ENCODE data around the gene POLR2C. TPM values are rescaled to one million over a fixed set of nuclear protein-coding genes. Genes with fewer than 3 reads are reported as not detected.

Gene POLR2C
- total RNA-seq, 1 donor from 2014 or later, result 76.0 TPM

DNA sequence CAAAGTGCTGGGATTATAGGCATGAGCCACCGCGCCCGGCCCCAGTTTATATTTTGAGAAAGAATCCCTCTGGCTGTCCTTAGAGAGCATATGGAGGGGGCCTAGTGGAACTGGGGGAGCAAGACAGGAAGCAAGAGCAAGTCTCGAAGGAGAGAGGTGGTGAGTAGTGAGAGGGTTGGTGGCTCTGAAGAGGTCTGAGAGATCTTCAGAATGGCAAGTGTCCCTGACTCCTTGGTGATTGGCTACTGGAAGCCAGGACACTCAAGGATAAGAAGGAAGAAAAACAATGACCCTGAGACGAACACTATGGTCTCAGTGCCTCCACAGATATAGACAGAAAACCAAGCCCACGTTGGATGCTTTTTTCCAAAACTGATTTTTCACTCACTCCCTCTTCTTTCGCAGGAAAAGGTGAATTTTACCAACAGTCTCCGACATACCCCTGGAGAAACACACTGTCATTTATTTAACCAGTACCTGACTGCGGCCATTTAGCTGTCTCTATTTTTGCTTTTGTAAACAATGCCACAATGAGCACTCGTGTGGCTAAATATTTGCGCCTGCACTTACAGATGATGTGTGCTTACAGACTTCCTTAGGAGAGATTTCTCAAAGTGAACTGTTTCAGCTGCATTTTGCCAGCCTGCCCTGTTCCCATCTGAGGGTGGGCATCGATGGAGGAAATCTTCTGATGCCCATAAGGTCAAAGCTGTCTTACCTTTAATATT is 39.7 kb downstream of the POLR2C start:
- Histone ChIP-seq H3K4me1 (peaks cover 21% of the 10 kb centered on the region), H3K27me3 (ENCODE audit: low read depth) (no peaks in the 10 kb centered on the region), H3K27ac (no peak overlapping the region), H3K36me3 (no peaks in the 10 kb centered on the region), H3K4me3 (no peak overlapping the region), H3K9me3 (no peaks in the 10 kb centered on the region)
- DNase-seq (no peak), ATAC-seq (peak; percentile 77 to 90)
- intact Hi-C loops (cut with DNase I), result no loop called here
- TF ChIP-seq, protein P1, sequence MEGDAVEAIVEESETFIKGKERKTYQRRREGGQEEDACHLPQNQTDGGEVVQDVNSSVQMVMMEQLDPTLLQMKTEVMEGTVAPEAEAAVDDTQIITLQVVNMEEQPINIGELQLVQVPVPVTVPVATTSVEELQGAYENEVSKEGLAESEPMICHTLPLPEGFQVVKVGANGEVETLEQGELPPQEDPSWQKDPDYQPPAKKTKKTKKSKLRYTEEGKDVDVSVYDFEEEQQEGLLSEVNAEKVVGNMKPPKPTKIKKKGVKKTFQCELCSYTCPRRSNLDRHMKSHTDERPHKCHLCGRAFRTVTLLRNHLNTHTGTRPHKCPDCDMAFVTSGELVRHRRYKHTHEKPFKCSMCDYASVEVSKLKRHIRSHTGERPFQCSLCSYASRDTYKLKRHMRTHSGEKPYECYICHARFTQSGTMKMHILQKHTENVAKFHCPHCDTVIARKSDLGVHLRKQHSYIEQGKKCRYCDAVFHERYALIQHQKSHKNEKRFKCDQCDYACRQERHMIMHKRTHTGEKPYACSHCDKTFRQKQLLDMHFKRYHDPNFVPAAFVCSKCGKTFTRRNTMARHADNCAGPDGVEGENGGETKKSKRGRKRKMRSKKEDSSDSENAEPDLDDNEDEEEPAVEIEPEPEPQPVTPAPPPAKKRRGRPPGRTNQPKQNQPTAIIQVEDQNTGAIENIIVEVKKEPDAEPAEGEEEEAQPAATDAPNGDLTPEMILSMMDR (IDR thresholded peaks at IDR 0.05), result no peak

DNA sequence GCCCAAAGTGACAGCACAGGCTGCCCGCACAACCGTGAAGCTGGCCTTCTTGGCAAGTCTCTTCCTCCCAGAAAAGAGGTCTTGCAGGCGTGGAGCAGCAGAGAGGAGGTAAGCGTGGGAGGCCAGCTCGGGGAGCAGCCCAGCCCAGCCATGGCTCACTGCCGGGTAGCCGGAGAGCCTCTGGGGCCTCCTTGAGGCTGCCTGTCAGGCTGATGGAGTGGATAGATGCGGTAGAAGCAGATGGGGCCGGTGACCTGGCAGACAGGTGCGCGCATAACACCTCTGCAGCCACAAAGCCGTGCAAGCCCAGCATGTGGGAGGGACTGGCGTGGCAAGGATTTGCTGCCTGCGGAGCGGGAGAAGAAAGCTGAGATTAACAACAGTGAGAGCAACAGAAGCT is 40.9 kb downstream of the POLR2C start:
- intact Hi-C loops (cut with DNase I), result no loop called here
- TF ChIP-seq, protein P1 (IDR thresholded peaks at IDR 0.05), result no peak
- H3K27ac ChIP-seq, result no peak overlapping the region
- ATAC-seq (peak; percentile 15 to 28), DNase-seq (no peak)
- H3K9me3 ChIP-seq, result no peaks in the 10 kb centered on the region
- peaks cover 21% of the 10 kb centered on the region for H3K4me1 ChIP-seq
- H3K36me3 ChIP-seq, result no peaks in the 10 kb centered on the region
- H3K4me3 ChIP-seq, result no peak overlapping the region
- no peaks in the 10 kb centered on the region for H3K27me3 ChIP-seq (ENCODE audit: low read depth)

DNA sequence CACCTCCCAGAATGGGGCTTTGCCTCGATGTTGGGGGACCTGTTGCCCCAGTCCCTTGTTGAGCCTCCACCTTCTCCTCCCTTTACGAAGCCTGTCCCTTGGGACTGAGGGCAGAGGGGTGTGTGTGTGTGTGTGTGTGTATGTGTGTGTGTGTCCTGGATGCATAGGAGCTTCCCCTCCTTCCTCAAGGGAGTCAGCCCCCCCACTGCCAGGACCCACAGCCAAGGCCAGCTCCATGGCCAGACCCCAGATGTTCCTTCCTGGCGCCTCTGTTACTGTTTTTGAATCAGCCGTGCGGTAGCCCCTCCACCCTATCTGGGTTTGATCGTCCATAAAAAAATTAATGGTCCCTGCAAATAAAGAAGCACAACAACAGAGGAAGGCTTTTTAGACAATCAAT is 41.5 kb downstream of the POLR2C start:
- DNase-seq (no peak), ATAC-seq (no peak)
- H3K4me3 ChIP-seq, result no peak overlapping the region
- H3K27me3 ChIP-seq (ENCODE audit: low read depth), result no peaks in the 10 kb centered on the region
- TF ChIP-seq, protein P1 (IDR thresholded peaks at IDR 0.05), result no peak
- intact Hi-C loops (cut with DNase I), result no loop called here
- no peak overlapping the region for H3K27ac ChIP-seq
- H3K36me3 ChIP-seq, result no peaks in the 10 kb centered on the region
- H3K9me3 ChIP-seq, result no peaks in the 10 kb centered on the region
- H3K4me1 ChIP-seq, result peaks cover 21% of the 10 kb centered on the region

DNA sequence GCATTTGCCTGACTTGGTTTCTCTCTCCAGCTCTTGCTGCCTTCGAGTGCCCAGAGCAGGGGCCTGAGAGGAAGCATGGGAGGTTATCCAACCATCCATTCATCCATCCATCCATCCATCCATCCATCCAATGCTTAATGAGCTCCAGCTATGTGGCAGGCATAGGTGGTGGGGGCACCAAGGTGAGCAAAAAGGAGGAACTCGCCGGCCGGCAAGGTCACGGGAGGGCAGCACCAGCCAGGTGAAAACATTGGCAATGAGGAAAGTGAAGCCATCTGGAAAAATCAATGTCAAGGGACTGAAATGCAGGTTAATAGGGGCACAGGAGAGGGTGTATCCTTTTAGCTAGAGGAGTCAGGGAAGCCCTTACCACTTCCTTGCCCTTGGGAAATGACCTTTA is 42.0 kb downstream of the POLR2C start:
- H3K36me3 ChIP-seq, result no peaks in the 10 kb centered on the region
- intact Hi-C loops (cut with DNase I), result no loop called here
- ATAC-seq (no peak), DNase-seq (no peak)
- H3K27me3 ChIP-seq (ENCODE audit: low read depth), result no peaks in the 10 kb centered on the region
- H3K4me3 ChIP-seq, result no peak overlapping the region
- TF ChIP-seq, protein P1 (IDR thresholded peaks at IDR 0.05), result no peak
- H3K4me1 ChIP-seq, result peaks cover 21% of the 10 kb centered on the region
- no peak overlapping the region for H3K27ac ChIP-seq
- no peaks in the 10 kb centered on the region for H3K9me3 ChIP-seq

DNA sequence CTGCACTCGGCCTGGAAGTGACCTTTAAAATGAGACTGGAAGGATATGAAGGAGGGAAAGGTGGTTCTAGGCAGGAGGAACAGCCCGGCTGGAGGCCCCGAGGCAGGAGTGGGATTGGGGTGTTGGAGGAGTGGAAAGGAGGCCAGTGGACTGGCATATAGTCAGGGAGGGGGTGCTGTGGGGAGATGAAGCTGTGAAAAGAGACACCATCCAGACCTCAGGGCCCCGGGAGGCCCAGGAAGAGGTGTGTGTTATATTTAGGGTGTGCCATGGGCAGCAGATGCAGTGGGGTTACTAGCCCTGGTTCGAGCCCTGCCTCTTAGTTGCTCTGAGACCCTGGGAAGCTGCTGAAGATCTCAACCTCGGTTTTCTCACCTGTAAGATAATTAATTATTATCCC is 42.7 kb downstream of the POLR2C start:
- no peaks in the 10 kb centered on the region for H3K9me3 ChIP-seq
- H3K4me3 ChIP-seq, result no peak overlapping the region
- ATAC-seq (no peak), DNase-seq (no peak)
- no peaks in the 10 kb centered on the region for H3K27me3 ChIP-seq (ENCODE audit: low read depth)
- intact Hi-C loops (cut with DNase I), result no loop called here
- peaks cover 24% of the 10 kb centered on the region for H3K4me1 ChIP-seq
- TF ChIP-seq, protein P1 (IDR thresholded peaks at IDR 0.05), result no peak
- H3K27ac ChIP-seq, result no peak overlapping the region
- H3K36me3 ChIP-seq, result no peaks in the 10 kb centered on the region

All from lower lobe of right lung (tissue), 2 donors.